ENCODE data around the gene LONP2. TPM values are rescaled to one million over a fixed set of nuclear protein-coding genes. Genes with fewer than 3 reads are reported as not detected.

LONP2 gene
- total RNA-seq, 1 experiment from 2014 or later = 55.6 TPM

- Mint-ChIP-seq H3K36me3 (ENCODE audit: insufficient read depth, unreplicated experiment) (peaks cover 66% of the 10 kb centered on the region), H3K9me3 (ENCODE audit: unreplicated experiment) (no peaks in the 10 kb centered on the region), H3K4me3 (ENCODE audit: unreplicated experiment) (no peak overlapping the region), H3K27me3 (ENCODE audit: insufficient read depth, unreplicated experiment) (no peaks in the 10 kb centered on the region), H3K4me1 (ENCODE audit: insufficient read depth, unreplicated experiment) (no peaks in the 10 kb centered on the region), H3K27ac (ENCODE audit: low read depth, unreplicated experiment) (no peak overlapping the region)
- no TSS peak for BruUV-seq (replicated peaks)
- intact Hi-C loops (cut with micrococcal nuclease) = no loop called here
- CTCF ChIA-PET = interaction anchor here (0.6 to 1.2 kb wide), 5 partner anchors 13 to 212 kb away, joined by 3 to 4 read pairs (median 4); no protein-coding TSS in a partner anchor
- DNase-seq (ENCODE audit: unreplicated experiment) = no peak
- POLR2A ChIA-PET = interaction anchor here (0.6 to 1.0 kb wide), 3 partner anchors 9 to 1836 kb away, joined by 3 to 4 read pairs (median 4); no protein-coding TSS in a partner anchor
- TF ChIP-seq CTCF (IDR thresholded peaks at IDR 0.05; ENCODE audit: unreplicated experiment) = no peak
Observed at GRCh38 chr16:48330841-48331192, 86.7 kb downstream of the LONP2 start.

- Mint-ChIP-seq H3K4me1 (ENCODE audit: insufficient read depth, unreplicated experiment) (no peaks in the 10 kb centered on the region), H3K27ac (ENCODE audit: low read depth, unreplicated experiment) (no peak overlapping the region), H3K27me3 (ENCODE audit: insufficient read depth, unreplicated experiment) (no peaks in the 10 kb centered on the region), H3K9me3 (ENCODE audit: unreplicated experiment) (no peaks in the 10 kb centered on the region), H3K4me3 (ENCODE audit: unreplicated experiment) (no peak overlapping the region), H3K36me3 (ENCODE audit: insufficient read depth, unreplicated experiment) (peaks cover 66% of the 10 kb centered on the region)
- ChIA-PET POLR2A (no interaction called here), CTCF (interaction anchor here (0.6 to 1.5 kb wide), 7 partner anchors 20 to 290 kb away, joined by 3 to 4 read pairs (median 3); no protein-coding TSS in a partner anchor)
- intact Hi-C loops (cut with micrococcal nuclease) = no loop called here
- no peak for TF ChIP-seq CTCF (IDR thresholded peaks at IDR 0.05; ENCODE audit: unreplicated experiment)
- DNase-seq (ENCODE audit: unreplicated experiment) = no peak
- no TSS peak for BruUV-seq (replicated peaks)
Observed at GRCh38 chr16:48332978-48333377, 88.9 kb downstream of the LONP2 start.

GRCh38 chr16:48334325-48334724 lies 90.2 kb downstream of the LONP2 start:
- Mint-ChIP-seq H3K4me1 (ENCODE audit: insufficient read depth, unreplicated experiment) (no peaks in the 10 kb centered on the region), H3K4me3 (ENCODE audit: unreplicated experiment) (no peak overlapping the region), H3K27me3 (ENCODE audit: insufficient read depth, unreplicated experiment) (no peaks in the 10 kb centered on the region), H3K27ac (ENCODE audit: low read depth, unreplicated experiment) (no peak overlapping the region), H3K9me3 (ENCODE audit: unreplicated experiment) (no peaks in the 10 kb centered on the region), H3K36me3 (ENCODE audit: insufficient read depth, unreplicated experiment) (peaks cover 74% of the 10 kb centered on the region)
- intact Hi-C loops (cut with micrococcal nuclease) = no loop called here
- CTCF ChIA-PET = interaction anchor here (0.7 to 2.2 kb wide), 3 partner anchors 18 to 516 kb away, joined by 3 to 7 read pairs (median 3); no protein-coding TSS in a partner anchor
- no TSS peak for BruUV-seq (replicated peaks)
- POLR2A ChIA-PET = no interaction called here
- no peak for TF ChIP-seq CTCF (IDR thresholded peaks at IDR 0.05; ENCODE audit: unreplicated experiment)
- no peak for DNase-seq (ENCODE audit: unreplicated experiment)

GRCh38 chr16:48335961-48336360 lies 91.9 kb downstream of the LONP2 start:
- ChIA-PET CTCF (interaction anchor here (0.7 to 2.2 kb wide), 4 partner anchors 16 to 108 kb away, joined by 3 to 7 read pairs (median 4); no protein-coding TSS in a partner anchor), POLR2A (interaction anchor here (1.1 kb wide), 3 partner anchors 10 to 19 kb away, joined by 3 read pairs; no protein-coding TSS in a partner anchor)
- H3K4me3 Mint-ChIP-seq (ENCODE audit: unreplicated experiment) = no peak overlapping the region
- no peak overlapping the region for H3K27ac Mint-ChIP-seq (ENCODE audit: low read depth, unreplicated experiment)
- peaks cover 69% of the 10 kb centered on the region for H3K36me3 Mint-ChIP-seq (ENCODE audit: insufficient read depth, unreplicated experiment)
- no TSS peak for BruUV-seq (replicated peaks)
- intact Hi-C loops (cut with micrococcal nuclease) = no loop called here
- H3K27me3 Mint-ChIP-seq (ENCODE audit: insufficient read depth, unreplicated experiment) = no peaks in the 10 kb centered on the region
- TF ChIP-seq CTCF (IDR thresholded peaks at IDR 0.05; ENCODE audit: unreplicated experiment) = no peak
- no peaks in the 10 kb centered on the region for H3K9me3 Mint-ChIP-seq (ENCODE audit: unreplicated experiment)
- no peak for DNase-seq (ENCODE audit: unreplicated experiment)
- no peaks in the 10 kb centered on the region for H3K4me1 Mint-ChIP-seq (ENCODE audit: insufficient read depth, unreplicated experiment)

Data from MCF 10A (cell line).